GM12891 (cell line): ENCODE measurements around the gene GSTCD.

ENCODE experiments used
- POLR2A ChIP-seq: IDR thresholded peaks from 2 replicates; pipeline ENCODE4 v1.6.1; 2011; ENCODE audit warnings: low read depth, low read length, control low read depth
- TAF1 ChIP-seq: IDR thresholded peaks from 2 replicates; pipeline ENCODE4 v1.6.1; 2011; ENCODE audit warnings: low read depth, low read length, control low read depth

DNA sequence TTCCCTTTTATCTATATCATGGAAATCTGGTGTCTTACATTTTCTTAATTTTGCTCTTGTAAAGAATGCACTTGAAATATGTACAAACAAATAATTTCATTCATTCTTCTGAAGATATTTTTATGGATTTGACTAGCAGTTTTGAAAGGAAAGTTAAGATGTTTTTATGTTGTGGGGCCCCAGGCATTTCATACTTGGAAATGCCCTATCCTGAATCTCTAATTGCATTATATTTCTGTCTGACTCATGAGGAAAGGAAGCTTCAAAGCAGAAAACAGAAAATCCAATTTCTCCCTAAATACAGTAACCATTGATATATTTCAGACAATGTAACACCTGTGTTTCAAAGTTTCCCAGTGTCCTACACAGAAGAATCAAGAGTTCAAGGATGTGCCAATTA lies 113.5 kb downstream of the GSTCD start:
- TF ChIP-seq POLR2A (no peak), TAF1 (no peak)
